22Rv1 (cell line): ENCODE data around the gene PARVB.

Source experiments
- H3K27ac ChIP-seq: fragments of 450-650 bp; 2 replicates; pipeline ENCODE4 v1.5.1; 2017
- CTCF ChIP-seq: fragments of 450-650 bp; IDR thresholded peaks from 2 replicates; pipeline ENCODE4 v1.5.1; 2017; ENCODE audit warnings: mild to moderate bottlenecking
- ZFX ChIP-seq: fragments of 450-650 bp; IDR thresholded peaks from 2 replicates; pipeline ENCODE4 v1.6.1; 2017; ENCODE audit warnings: antibody characterized with exemption, borderline replicate concordance

Gene PARVB

GRCh38 chr22:44126807-44127206, 102.7 kb downstream of the PARVB start:
- no peak for TF ChIP-seq ZFX
- TF ChIP-seq CTCF: no peak
- no peak overlapping the region for H3K27ac ChIP-seq

DNA sequence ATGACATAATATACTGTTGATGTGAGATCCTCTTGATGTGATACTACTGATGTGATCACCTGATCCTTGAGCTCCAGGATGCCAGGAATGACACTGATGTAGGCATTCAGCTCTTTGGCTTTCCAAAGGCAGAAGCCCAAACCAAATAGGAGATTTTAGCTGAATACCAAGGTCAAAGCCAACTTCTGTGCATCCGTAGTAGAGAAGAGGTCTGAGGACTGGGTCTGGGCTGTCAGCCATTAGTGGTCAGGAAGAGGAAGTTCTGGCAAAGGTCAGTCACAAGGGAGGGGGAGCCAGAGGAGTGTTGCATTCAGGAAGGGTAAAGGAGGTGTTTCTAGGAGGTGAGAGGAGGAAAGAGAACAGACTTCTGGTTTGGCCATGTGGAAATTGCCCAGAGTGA, 103.3 kb downstream of the PARVB start:
- H3K27ac ChIP-seq: no peak overlapping the region
- TF ChIP-seq CTCF: no peak
- no peak for TF ChIP-seq ZFX

- TF ChIP-seq ZFX: no peak
- TF ChIP-seq CTCF: no peak
- no peak overlapping the region for H3K27ac ChIP-seq
Observed at GRCh38 chr22:44128958-44129618, 105.0 kb downstream of the PARVB start.

- H3K27ac ChIP-seq: no peak overlapping the region
Observed at GRCh38 chr22:44129619-44129976, 105.5 kb downstream of the PARVB start.

DNA sequence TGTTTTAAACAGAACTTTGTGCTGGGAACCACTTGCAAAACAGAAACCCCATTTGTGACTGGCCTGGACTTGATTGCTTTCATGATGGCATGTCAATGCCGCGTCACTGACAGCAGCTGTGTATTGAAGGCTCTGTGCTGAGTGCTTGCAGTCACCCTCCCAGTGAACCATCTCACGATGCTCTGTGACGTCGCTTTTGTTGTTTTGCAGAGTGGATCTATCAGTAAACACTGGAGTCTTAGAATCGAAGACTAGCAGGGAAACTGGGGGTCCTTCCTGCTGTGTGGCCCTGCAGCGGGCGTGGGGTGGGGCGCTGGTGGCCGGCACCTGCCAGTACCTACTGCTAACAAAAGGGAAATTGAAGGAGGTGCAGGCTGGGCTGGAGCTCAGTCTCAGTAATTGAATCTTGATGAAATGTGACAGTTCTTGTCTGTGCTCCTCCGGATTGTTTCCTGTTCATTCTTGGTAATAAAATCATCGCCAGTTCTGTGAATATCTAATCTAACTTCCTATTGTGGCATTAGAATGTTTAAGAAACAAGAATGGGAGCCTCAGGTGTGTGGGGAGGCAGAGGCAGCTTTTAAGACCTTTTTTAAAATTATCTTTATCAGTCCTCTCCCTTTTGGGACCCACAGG, 106.1 kb downstream of the PARVB start:
- TF ChIP-seq ZFX (no peak), CTCF (no peak)

More at GRCh38 chr22:44129619-44129976, 105.5 kb downstream of the PARVB start:
- no peak for TF ChIP-seq ZFX
- no peak for TF ChIP-seq CTCF

DNA sequence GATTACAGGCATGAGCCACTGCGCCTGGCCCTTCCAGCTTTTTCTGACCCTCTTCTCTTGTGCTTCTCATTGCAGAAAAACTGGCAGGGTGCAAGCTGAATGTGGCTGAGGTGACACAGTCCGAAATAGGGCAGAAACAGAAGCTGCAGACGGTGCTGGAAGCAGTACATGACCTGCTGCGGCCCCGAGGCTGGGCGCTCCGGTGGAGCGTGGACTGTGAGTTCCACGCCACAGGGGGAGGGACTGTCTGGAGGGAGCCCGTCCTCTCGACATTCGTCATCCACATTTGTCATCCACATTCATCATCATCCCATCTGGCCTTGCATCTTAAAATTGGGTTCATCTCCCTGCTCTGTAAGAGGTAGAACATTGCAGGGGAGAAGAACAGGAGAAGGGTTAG, 107.3 kb downstream of the PARVB start:
- H3K27ac ChIP-seq: no peak overlapping the region
- TF ChIP-seq ZFX (no peak), CTCF (no peak)

More for the DNA sequence above, 106.1 kb downstream of the PARVB start:
- no peak overlapping the region for H3K27ac ChIP-seq

GRCh38 chr22:44131989-44132685, 108.0 kb downstream of the PARVB start:
- no peak overlapping the region for H3K27ac ChIP-seq
- TF ChIP-seq ZFX (no peak), CTCF (no peak)
